GM13976 (cell line): ENCODE measurements around the gene RNF5.
A peak's percentile ranks its signal among the peaks of the same experiment; 100 is the strongest.
"Not testable (repeated sequence)": the region's sequence is repeated elsewhere in the genome, so short reads cannot be mapped to it uniquely, and the experiment has no call there.

Experiments
- DNase-seq: peaks from one replicate; pipeline ENCODE4 v3.0.0; 2012; ENCODE audit warnings: low spot score
- in situ Hi-C: fragments of 300-500 bp; cut with MboI; formaldehyde crosslinking; loops from one replicate; pipeline ENCODE4 v1.12.0; 2022; ENCODE audit warnings: low sequenced_read_pairs, mixed read lengths, inconsistent platforms; ENCODE audit not compliant: unreplicated experiment
- TF ChIP-seq, protein P1 (sequence below): IDR thresholded peaks from 2 replicates; pipeline ENCODE4 v1.5.1; 2012; ENCODE audit warnings: borderline replicate concordance, mild to moderate bottlenecking; ENCODE audit not compliant: insufficient read depth; ENCODE audit errors: extremely low read depth, missing control alignments, control extremely low read depth

The RNF5 gene

DNA sequence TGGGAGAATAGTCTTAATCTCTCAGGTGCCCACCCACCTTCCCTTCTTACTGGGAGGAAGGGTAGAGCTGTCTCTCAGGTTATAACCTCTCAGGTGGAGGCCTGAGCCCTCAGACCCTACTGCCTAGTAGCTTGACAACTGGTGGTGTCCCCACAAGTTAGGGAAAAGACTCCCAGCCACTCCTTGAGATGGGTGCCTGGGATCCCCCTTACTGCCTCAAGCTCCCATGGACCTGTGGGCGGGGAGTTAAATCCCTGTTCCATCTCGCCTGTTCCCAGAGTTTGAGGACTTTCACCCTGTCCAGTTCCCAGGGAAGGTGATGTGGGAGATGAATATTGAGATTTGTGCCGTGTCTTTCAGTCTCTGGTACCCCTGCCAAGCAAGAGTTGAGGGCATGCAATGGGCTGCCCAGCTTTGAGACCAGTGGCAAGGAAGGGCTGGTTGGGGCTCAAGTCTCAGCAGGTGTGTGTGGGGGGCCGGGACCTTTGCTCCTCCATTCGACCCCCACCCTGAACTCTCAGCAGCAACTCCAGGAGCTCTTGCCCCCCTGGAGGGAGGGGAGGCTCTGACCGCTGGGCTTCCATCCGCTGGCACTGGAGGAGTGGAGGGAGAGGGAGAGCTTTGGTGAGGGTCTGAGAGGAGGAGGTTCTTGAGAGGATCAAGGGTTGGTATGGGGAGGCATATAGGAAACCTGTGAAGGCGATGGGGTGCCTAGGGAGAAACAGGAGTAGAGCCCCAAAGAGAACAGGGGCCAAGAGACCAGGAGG lies 12.9 kb downstream of the RNF5 start:
- in situ Hi-C loops: no loop called here
- TF ChIP-seq, protein P1, sequence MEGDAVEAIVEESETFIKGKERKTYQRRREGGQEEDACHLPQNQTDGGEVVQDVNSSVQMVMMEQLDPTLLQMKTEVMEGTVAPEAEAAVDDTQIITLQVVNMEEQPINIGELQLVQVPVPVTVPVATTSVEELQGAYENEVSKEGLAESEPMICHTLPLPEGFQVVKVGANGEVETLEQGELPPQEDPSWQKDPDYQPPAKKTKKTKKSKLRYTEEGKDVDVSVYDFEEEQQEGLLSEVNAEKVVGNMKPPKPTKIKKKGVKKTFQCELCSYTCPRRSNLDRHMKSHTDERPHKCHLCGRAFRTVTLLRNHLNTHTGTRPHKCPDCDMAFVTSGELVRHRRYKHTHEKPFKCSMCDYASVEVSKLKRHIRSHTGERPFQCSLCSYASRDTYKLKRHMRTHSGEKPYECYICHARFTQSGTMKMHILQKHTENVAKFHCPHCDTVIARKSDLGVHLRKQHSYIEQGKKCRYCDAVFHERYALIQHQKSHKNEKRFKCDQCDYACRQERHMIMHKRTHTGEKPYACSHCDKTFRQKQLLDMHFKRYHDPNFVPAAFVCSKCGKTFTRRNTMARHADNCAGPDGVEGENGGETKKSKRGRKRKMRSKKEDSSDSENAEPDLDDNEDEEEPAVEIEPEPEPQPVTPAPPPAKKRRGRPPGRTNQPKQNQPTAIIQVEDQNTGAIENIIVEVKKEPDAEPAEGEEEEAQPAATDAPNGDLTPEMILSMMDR: no peak
- DNase-seq: no peak

DNA sequence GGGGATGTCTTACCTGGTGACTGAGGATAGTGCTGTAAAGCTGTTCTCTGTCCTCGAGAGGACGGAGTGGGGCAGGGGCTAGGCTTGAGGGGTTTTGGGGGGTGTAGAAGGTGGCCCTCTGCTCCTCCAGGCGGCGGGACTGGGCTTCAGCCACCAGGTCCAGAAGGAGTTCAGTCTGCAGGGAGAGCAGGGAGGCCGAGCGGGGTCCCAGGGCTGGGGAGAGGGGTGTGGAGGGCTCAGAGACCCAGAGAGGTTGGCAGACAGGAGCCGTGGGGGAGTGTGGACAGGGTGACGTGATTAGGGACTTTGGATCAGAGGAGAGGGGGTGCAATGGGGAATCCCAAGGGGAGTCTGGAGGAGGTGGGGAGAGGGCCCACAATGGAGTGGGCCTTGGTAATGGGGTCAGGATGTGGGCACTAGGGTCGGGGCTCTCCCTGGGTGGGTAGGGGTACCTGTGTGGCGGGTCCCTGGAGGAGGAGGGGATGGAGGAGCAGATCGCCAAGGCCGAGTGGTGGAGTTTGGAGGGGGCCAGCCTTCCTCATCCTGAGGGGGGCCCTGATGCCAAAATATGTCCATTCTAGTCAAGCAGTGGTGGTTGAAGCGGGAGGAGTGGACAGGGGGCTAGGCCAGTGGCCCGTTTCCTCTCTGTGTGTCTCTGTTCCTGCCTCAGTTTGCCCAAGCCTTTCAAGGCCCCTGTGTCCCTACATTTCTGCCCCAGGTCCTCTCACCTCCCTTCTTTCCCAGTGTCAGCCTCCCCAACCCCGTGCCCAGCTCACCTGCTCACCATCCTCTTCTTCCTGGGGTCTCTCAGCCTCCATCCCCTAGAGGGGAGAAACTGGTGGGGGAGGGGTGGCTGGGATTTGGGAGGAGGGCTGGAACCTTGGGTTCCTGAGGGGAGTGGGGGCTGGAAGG lies 13.7 kb downstream of the RNF5 start:
- TF ChIP-seq, protein P1: no peak
- in situ Hi-C loops: no loop called here
- no peak for DNase-seq

DNA sequence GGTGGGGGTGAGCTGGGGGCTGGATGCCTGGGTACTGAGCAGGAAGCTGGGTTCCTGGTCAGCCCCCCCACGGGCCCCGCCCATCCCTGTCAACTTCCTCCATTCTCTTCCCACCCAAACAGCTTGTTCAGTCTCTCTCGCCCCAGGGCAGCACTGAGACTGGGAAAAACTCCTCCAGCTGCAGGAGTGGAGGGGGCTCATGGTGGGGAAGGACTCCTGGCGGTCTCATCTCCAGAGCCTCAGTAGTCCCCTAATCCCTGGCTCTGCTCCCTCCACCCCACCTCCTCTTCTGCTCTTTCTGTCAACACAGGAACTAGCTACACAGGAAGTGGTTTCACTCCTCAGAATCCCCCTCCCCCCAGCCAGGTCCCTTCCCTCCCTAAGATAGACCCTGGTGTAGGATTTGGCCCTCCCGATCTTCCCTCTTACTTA lies 14.4 kb downstream of the RNF5 start, which contains the start of gene GPSM3:
TSS of gene GPSM3 (minus strand) at position 36 of the 432 bp plus-strand sequence. CDS start 130 bp downstream, outside the sequence.
- TF ChIP-seq, protein P1: no peak
- in situ Hi-C loops: no loop called here
- DNase-seq: no peak

DNA sequence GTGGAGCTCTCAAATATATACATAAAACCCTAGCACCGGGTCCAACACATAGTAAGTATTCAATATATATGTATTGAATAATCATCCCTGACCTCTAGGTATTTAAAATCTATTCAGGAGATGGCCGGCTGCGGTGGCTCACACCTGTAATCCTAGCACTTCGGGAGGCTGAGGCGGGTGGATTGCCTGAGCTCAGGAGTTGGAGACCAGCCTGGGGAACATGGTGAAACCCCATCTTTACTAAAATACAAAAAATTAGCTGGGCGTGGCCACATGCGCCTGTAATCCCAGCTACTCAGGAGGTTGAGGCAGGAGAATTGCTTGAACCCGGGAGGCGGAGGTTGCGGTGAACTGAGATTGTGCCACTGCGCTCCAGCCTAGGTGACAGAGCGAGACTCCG lies 14.9 kb downstream of the RNF5 start:
- in situ Hi-C loops, DNase-seq: not testable (repeated sequence)

DNA sequence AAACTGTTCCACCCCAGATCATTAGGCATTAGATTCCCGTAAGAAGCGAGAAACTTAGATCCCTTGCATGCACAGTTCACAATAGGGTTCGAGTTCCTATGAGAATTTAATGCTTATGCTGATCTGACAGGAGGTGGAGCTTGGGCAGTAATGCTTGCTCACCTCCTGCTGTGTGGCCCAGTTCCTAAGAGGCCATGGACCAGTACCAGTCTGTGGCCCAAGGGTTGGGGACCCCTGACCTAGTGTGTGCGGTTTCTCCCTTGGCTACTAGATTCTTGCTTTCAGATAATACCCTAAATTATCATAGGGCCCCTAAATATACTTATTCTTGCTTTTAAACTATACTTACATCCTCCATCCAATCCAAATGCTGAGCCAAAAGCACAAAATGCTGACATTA lies 16.2 kb downstream of the RNF5 start:
- TF ChIP-seq, protein P1: no peak
- in situ Hi-C loops: no loop called here
- DNase-seq: no peak

DNA sequence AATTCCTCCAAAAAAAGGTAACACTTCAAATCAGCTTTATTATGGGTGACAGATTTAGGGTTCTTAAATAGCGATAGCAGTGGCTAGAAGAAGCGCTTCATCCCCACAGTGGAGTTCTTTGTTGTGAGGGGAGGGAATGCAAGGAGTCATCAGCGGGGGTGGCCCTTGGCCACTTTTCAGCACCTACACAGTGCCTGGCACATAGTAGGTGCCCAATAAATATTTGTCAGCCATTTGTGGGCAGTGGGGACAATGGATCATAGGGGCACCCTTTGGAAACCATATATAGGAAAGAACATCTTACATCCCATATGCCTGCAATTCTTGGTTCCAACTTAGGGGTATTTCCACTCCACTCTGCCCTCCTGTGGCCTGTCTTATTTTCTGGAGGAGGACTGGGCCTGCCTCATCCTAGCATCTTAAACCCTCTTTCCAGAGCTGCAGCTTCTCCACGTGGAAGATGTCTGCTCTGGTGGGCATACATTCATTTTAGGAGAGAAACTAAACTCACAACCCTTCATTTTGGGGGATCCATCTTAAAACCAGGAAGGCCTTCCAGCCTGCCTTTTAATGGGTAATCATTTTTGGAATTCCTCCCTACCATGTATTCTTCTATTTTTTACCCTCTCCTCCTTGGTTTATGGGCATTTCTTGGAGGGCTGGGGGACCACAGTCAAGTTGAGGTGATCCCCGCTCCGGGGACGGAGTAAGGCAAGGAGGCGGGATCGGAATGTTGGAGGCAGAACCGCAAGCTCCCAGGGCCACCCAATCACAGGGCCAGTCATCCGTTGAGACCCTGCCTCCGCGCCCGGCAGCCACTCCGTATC lies 16.8 kb downstream of the RNF5 start:
- TF ChIP-seq, protein P1: peak; percentile 47
- DNase-seq: no peak
- in situ Hi-C loops: no loop called here
